Ovary (tissue), 3 donors: ENCODE data around the gene ADD1.

Source experiments
- EP300 ChIP-seq: sonication (generic); formaldehyde crosslinking; IDR thresholded peaks from one replicate; pipeline ENCODE4 v1.6.1; 2017; ENCODE audit warnings: antibody characterized with exemption
- POLR2A ChIP-seq: fragments of 450-650 bp; IDR thresholded peaks from one replicate; pipeline ENCODE4 v1.6.1; 2017; ENCODE audit warnings: antibody characterized with exemption, mild to moderate bottlenecking, moderate library complexity
- TF ChIP-seq, protein P1 (sequence below), 3 donors: fragments of 450-650 bp in 2 of 3; fragments of 200-600 bp in 1 of 3; IDR thresholded peaks; one replicate each; pipeline versions ENCODE4 v1.5.1 to v1.8.0; 2016 to 2022; ENCODE audit warnings: antibody characterized with exemption in 3 of 3, mild to moderate bottlenecking in 1 of 3
- donor health status: DM: no; HTN: no; CAD: no.

DNA sequence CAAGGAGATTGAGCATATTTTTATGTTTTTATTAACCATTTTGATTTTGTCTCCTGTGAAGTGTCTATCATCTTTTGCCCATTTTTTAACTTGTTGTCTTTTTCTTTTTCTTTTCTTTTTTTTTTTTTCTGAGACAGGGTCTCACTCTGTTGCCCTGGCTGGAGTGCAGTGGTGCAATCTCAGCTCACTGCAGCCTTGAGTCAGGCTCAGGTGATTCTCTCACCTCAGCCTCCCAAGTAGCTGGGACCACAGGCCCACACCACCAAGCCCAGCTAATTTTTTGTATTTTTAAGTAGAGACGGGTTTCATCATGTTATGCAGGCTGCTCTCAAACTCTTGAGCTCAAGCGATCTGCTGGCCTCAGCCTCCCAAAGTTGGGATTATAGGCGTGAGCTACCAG is 4.6 kb upstream of the ADD1 start:
- no peak for TF ChIP-seq POLR2A
- TF ChIP-seq, protein P1, sequence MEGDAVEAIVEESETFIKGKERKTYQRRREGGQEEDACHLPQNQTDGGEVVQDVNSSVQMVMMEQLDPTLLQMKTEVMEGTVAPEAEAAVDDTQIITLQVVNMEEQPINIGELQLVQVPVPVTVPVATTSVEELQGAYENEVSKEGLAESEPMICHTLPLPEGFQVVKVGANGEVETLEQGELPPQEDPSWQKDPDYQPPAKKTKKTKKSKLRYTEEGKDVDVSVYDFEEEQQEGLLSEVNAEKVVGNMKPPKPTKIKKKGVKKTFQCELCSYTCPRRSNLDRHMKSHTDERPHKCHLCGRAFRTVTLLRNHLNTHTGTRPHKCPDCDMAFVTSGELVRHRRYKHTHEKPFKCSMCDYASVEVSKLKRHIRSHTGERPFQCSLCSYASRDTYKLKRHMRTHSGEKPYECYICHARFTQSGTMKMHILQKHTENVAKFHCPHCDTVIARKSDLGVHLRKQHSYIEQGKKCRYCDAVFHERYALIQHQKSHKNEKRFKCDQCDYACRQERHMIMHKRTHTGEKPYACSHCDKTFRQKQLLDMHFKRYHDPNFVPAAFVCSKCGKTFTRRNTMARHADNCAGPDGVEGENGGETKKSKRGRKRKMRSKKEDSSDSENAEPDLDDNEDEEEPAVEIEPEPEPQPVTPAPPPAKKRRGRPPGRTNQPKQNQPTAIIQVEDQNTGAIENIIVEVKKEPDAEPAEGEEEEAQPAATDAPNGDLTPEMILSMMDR (IDR thresholded peaks at IDR 0.05), result no peak
- TF ChIP-seq EP300, result no peak
